Karpas-422 (cell line): ENCODE results near the gene STRA6. TPM values are rescaled to one million over a fixed set of nuclear protein-coding genes. Genes with fewer than 3 reads are reported as not detected.

Experiments used
- DNase-seq: peaks from one replicate; pipeline ENCODE4 v3.0.0-alpha.2; 2015
- H2AFZ ChIP-seq: fragments of 200-600 bp; sonication (generic); 2 replicates; pipeline ENCODE4 v1.6.1; 2014; ENCODE audit warnings: antibody characterized with exemption, low read length, mixed read lengths
- H3K27ac ChIP-seq: fragments of 200-600 bp; sonication (generic); 2 replicates; pipeline ENCODE4 v1.5.1; 2014; ENCODE audit warnings: mild to moderate bottlenecking, low read length, moderate library complexity
- H3K27me3 ChIP-seq: fragments of 200-600 bp; sonication (generic); 2 replicates; pipeline ENCODE4 v1.6.1; 2014; ENCODE audit warnings: low read length, mixed read lengths
- H3K36me3 ChIP-seq: fragments of 200-600 bp; sonication (generic); 2 replicates; pipeline ENCODE4 v1.6.1; 2014; ENCODE audit warnings: low read length, mixed read lengths; ENCODE audit not compliant: insufficient read depth
- H3K4me1 ChIP-seq: fragments of 200-600 bp; sonication (generic); 2 replicates; pipeline ENCODE4 v1.6.1; 2014; ENCODE audit warnings: mild to moderate bottlenecking, low read length, mixed read lengths
- H3K4me2 ChIP-seq: fragments of 200-600 bp; sonication (generic); 2 replicates; pipeline ENCODE4 v1.6.1; 2014; ENCODE audit warnings: low read length, low read depth, mild to moderate bottlenecking; ENCODE audit not compliant: poor library complexity, severe bottlenecking
- H3K4me3 ChIP-seq: fragments of 200-600 bp; sonication (generic); 2 replicates; pipeline ENCODE4 v1.5.1; 2014; ENCODE audit warnings: mild to moderate bottlenecking, antibody characterized with exemption, low read length, mixed read lengths
- H3K79me2 ChIP-seq: fragments of 200-600 bp; sonication (generic); 2 replicates; pipeline ENCODE4 v1.6.1; 2014; ENCODE audit warnings: mild to moderate bottlenecking, low read length, mixed read lengths
- H3K9ac ChIP-seq: fragments of 200-600 bp; sonication (generic); 2 replicates; pipeline ENCODE4 v1.6.0; 2014; ENCODE audit warnings: low read length
- H3K9me2 ChIP-seq: fragments of 200-600 bp; sonication (generic), shearing (Covaris generic); replicated peaks from 2 replicates; pipeline ENCODE4 v1.6.0; 2014; ENCODE audit warnings: mild to moderate bottlenecking, low read length, moderate library complexity; ENCODE audit not compliant: insufficient read depth
- H3K9me3 ChIP-seq: fragments of 300-700, 200-600 bp; sonication (generic); 2 replicates; pipeline ENCODE4 v1.6.1; 2014; ENCODE audit warnings: low read length, mixed read lengths
- H4K20me1 ChIP-seq: fragments of 200-600 bp; sonication (generic); 2 replicates; pipeline ENCODE4 v1.6.1; 2014; ENCODE audit warnings: mild to moderate bottlenecking, antibody characterized with exemption, low read length, low read depth; ENCODE audit not compliant: insufficient read depth
- total RNA-seq: library from RNA; depleted of rRNA; stranded (reverse); fragments of >200 nt; shearing (Covaris generic); gene quantifications from 2 replicates; pipeline ENCODE4 v1.2.3, GENCODE V29; 2014; ENCODE audit warnings: low replicate concordance

STRA6 gene
- total RNA-seq, 1 experiment from 2014 or later: not detected

DNA sequence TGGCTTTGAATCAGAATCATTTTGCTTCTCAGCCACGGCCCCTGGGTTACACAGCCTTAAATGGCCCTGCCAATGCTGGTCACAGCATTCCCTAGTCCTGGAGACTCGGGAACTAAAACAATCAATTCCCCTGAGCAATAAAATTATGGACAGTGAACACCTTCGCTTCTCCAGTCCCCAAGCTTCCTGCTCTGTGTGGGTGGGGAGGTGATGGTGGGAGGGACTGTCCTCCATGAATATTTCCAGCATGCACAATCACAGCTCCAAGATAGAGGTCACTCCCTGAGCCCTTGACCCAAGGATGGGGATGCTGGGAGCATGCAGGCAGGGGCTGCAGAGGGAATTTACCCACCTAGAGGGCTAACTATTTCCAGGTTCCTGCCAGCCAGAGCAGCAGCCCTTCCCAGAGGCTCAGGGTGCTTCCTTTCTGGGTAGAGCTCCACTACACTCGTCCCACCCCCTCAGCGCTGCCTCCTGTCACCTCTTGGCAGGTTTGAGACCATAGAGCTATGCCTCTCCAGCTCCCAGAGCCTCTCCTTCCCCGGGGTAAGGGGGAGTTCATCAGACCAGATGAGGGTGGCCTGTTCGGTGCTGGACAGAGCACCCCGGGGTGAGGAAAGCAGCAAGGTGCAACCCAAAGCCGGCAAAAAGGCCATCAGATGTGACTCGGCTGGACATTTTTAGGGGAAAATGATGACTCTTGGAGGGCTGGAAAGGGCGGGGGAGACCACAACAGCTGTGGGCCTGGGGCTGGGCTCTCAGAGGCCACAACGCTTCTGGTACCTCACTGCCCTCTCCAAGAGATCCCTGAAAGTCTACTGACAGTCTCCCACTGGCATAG lies 19.0 kb upstream of the STRA6 start:
- H3K9ac ChIP-seq: no peak overlapping the region
- no peak overlapping the region for H2AFZ ChIP-seq
- H3K27me3 ChIP-seq: no peaks in the 10 kb centered on the region
- no peak overlapping the region for H3K4me2 ChIP-seq
- H3K9me2 ChIP-seq: no peaks in the 10 kb centered on the region
- no peaks in the 10 kb centered on the region for H3K79me2 ChIP-seq
- no peaks in the 10 kb centered on the region for H3K4me1 ChIP-seq
- no peak overlapping the region for H3K4me3 ChIP-seq
- no peaks in the 10 kb centered on the region for H3K36me3 ChIP-seq
- no peaks in the 10 kb centered on the region for H3K9me3 ChIP-seq
- H3K27ac ChIP-seq: no peak overlapping the region
- no peak for DNase-seq
- 0 out of 2 replicates have a peak, but pooled peaks cover 3% of the 10 kb centered on the region for H4K20me1 ChIP-seq

- no peak overlapping the region for H3K4me2 ChIP-seq
- no peak overlapping the region for H3K9ac ChIP-seq
- H3K27ac ChIP-seq: no peak overlapping the region
- no peaks in the 10 kb centered on the region for H3K9me3 ChIP-seq
- H3K9me2 ChIP-seq: no peaks in the 10 kb centered on the region
- no peaks in the 10 kb centered on the region for H3K36me3 ChIP-seq
- H3K4me1 ChIP-seq: no peaks in the 10 kb centered on the region
- H2AFZ ChIP-seq: no peak overlapping the region
- DNase-seq: no peak
- H3K79me2 ChIP-seq: no peaks in the 10 kb centered on the region
- no peak overlapping the region for H3K4me3 ChIP-seq
- no peaks in the 10 kb centered on the region for H3K27me3 ChIP-seq
- H4K20me1 ChIP-seq: 0 out of 2 replicates have a peak, but pooled peaks cover 3% of the 10 kb centered on the region
Observed at GRCh38 chr15:74220475-74221248, 18.1 kb upstream of the STRA6 start.

- no peak for DNase-seq
- no peak overlapping the region for H3K4me2 ChIP-seq
- no peak overlapping the region for H2AFZ ChIP-seq
- H3K9ac ChIP-seq: no peak overlapping the region
- H4K20me1 ChIP-seq: no peaks in the 10 kb centered on the region
- H3K9me3 ChIP-seq: no peaks in the 10 kb centered on the region
- H3K36me3 ChIP-seq: no peaks in the 10 kb centered on the region
- peaks cover 3% of the 10 kb centered on the region; the same call in 1 of the 2 replicates for H3K4me1 ChIP-seq
- no peak overlapping the region for H3K4me3 ChIP-seq
- H3K9me2 ChIP-seq: no peaks in the 10 kb centered on the region
- no peaks in the 10 kb centered on the region for H3K79me2 ChIP-seq
- H3K27ac ChIP-seq: no peak overlapping the region
- H3K27me3 ChIP-seq: no peaks in the 10 kb centered on the region
Observed at GRCh38 chr15:74217907-74218885, 15.6 kb upstream of the STRA6 start.

DNA sequence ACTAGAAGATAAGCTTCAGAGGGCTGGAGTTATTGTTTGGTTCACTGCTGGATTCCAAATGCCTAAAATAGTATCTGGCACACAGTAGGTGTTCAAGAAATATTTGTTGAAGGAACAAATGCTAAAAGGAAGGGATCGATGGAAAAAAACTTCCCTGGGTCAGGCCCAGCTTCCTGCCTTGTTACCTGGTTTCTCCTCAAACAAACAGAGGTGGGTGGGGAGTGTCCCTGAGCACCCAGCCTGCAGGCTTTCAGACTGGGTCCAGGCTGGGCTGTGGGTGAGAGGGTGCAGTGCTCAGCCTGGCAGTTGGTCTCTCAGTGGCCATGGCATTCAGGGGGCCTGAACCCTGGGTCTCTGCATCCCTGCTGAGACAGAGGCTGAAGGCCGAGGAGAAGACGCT lies 14.4 kb upstream of the STRA6 start:
- H3K27me3 ChIP-seq: no peaks in the 10 kb centered on the region
- no peak overlapping the region for H3K4me2 ChIP-seq
- H3K36me3 ChIP-seq: no peaks in the 10 kb centered on the region
- H3K9me3 ChIP-seq: no peaks in the 10 kb centered on the region
- no peak overlapping the region for H3K27ac ChIP-seq
- no peak overlapping the region for H3K9ac ChIP-seq
- H3K9me2 ChIP-seq: no peaks in the 10 kb centered on the region
- no peaks in the 10 kb centered on the region for H4K20me1 ChIP-seq
- peaks cover 3% of the 10 kb centered on the region; the same call in 1 of the 2 replicates for H3K4me1 ChIP-seq
- H3K4me3 ChIP-seq: no peak overlapping the region
- no peak for DNase-seq
- H3K79me2 ChIP-seq: no peaks in the 10 kb centered on the region
- H2AFZ ChIP-seq: no peak overlapping the region

DNA sequence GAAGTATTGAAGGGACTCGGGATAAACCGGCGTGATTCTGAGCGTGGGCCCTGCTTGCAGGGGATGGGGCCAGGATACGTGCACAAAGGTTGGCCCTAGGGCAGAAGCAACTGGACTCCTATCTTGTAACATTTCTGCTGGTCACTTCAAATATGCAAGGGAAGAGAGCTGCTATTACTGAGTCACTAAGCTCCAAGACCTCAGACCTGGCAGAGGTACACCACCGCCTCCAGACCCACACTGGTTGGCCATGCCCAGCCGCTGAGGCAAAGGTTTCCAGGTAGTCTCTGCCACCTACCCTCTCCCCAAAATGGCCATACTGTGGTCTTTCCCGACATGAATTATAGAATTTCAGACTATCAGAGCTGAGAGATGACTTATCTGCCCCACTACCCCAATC lies 13.4 kb upstream of the STRA6 start:
- Histone ChIP-seq H3K27ac (no peak overlapping the region), H3K36me3 (no peaks in the 10 kb centered on the region), H3K4me2 (no peak overlapping the region), H3K9ac (no peak overlapping the region), H3K79me2 (no peaks in the 10 kb centered on the region), H3K4me3 (no peak overlapping the region), H4K20me1 (no peaks in the 10 kb centered on the region), H3K27me3 (no peaks in the 10 kb centered on the region), H2AFZ (no peak overlapping the region), H3K4me1 (peaks cover 3% of the 10 kb centered on the region; the same call in 1 of the 2 replicates), H3K9me2 (no peaks in the 10 kb centered on the region), H3K9me3 (no peaks in the 10 kb centered on the region)
- DNase-seq: no peak

DNA sequence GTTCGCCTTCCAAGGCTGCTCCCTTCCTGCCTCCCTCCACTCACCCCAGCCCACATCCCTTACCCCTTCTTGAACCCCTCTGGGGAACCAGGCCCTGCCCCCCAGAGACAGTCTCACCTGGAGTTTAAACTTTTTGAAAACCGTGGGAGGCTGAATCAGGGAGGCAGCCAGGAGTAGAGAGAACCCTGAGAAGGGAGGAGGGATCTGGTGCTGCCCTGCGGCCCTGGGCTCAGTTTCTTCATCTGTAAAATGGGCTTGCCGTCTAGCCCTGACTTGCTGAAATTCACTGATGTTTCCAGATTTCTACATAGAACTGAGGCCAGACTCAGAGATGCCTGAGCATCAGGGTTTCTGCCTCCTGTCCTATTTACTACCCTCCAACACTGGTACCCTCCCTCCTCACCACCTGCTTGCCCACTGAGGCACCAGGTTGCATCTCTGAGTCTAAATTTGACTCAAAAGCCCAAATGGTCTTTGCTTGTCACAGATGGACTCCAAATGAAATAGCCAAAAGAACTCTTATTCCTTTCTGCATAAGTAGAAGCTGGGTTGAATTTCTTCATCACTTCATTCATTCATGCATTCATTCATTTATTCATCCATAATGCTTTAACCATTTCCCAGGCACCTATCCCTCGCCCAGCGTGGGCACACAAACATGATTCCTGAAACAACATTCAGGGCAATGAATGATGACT lies 11.9 kb upstream of the STRA6 start:
- Histone ChIP-seq H3K4me2 (no peak overlapping the region), H3K9me3 (no peaks in the 10 kb centered on the region), H3K9ac (no peak overlapping the region), H2AFZ (no peak overlapping the region), H3K9me2 (no peaks in the 10 kb centered on the region), H3K4me3 (no peak overlapping the region), H3K4me1 (peaks cover 3% of the 10 kb centered on the region; the same call in 1 of the 2 replicates), H3K27ac (no peak overlapping the region), H3K36me3 (no peaks in the 10 kb centered on the region), H4K20me1 (no peaks in the 10 kb centered on the region), H3K79me2 (no peaks in the 10 kb centered on the region), H3K27me3 (no peaks in the 10 kb centered on the region)
- DNase-seq: no peak

DNA sequence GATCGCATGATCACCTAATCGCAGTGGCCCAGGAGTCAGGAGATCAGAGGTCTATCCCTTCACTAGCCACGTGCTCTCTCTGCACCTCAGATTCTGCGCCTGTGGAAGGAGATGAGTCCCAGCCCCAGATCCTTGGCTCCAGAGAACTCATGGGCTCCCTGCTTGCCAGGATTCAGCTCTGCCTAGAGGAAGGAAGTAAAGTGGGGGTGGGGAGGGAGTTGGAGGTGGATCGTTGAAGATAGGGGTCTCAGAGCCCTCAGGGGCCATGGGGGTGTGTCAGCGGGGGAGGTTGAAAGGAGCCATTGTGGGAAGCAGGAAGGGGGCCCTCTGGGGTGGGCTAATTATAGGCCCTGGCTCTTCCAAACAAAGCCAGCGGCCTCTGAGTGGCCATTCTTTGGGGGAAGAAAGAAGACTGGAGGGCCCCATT lies 11.3 kb upstream of the STRA6 start:
- Histone ChIP-seq H2AFZ (no peak overlapping the region), H3K27me3 (no peaks in the 10 kb centered on the region), H4K20me1 (no peaks in the 10 kb centered on the region), H3K9me3 (no peaks in the 10 kb centered on the region), H3K36me3 (no peaks in the 10 kb centered on the region), H3K4me2 (no peak overlapping the region), H3K9ac (no peak overlapping the region), H3K27ac (no peak overlapping the region), H3K4me1 (peaks cover 3% of the 10 kb centered on the region; the same call in 1 of the 2 replicates), H3K4me3 (no peak overlapping the region), H3K9me2 (no peaks in the 10 kb centered on the region), H3K79me2 (no peaks in the 10 kb centered on the region)
- DNase-seq: no peak
